AG09309 (cell line): ENCODE data around the gene ATP6V1E1.
"Not testable (repeated sequence)": the region's sequence is repeated elsewhere in the genome, so short reads cannot be mapped to it uniquely, and the experiment has no call there.

Experiments
- DNase-seq: peaks from one replicate; pipeline ENCODE4 v3.0.0-alpha.2; 2010; ENCODE audit warnings: low read depth
- H3K4me3 ChIP-seq: 2 replicates; pipeline ENCODE4 v1.5.1; 2011; ENCODE audit warnings: mild to moderate bottlenecking, low read depth, low read length, moderate library complexity; ENCODE audit not compliant: control insufficient read depth
- CTCF ChIP-seq: IDR thresholded peaks from 2 replicates; pipeline ENCODE4 v1.5.1; 2011; ENCODE audit warnings: mild to moderate bottlenecking, low read depth, low read length, inconsistent platforms; ENCODE audit not compliant: insufficient read depth, control insufficient read depth; ENCODE audit errors: missing control alignments

ATP6V1E1 gene

GRCh38 chr22:17641269-17641668, 12.7 kb upstream of the ATP6V1E1 start:
- no peak overlapping the region for H3K4me3 ChIP-seq
- no peak for DNase-seq
- TF ChIP-seq CTCF: no peak

- no peak for TF ChIP-seq CTCF
- no peak for DNase-seq
- peak overlapping the region; percentile 99 for H3K4me3 ChIP-seq
These were observed 10.7 kb upstream of the ATP6V1E1 start for GRCh38 chr22:17639247-17639741.

GRCh38 chr22:17638432-17639246, 10.1 kb upstream of the ATP6V1E1 start, which contains the start of gene BCL2L13:
Gene BCL2L13, plus strand, starts transcription at chr22:17638757. Its CDS starts 16,955 bp downstream, at chr22:17655712.
- no peak for TF ChIP-seq CTCF
- H3K4me3 ChIP-seq: peak within 1 kb of the TSS; percentile 99
- DNase-seq: no peak

- no peak for DNase-seq
- H3K4me3 ChIP-seq: peak overlapping the region; percentile 99
- peak; percentile 17 for TF ChIP-seq CTCF
These were observed 9.6 kb upstream of the ATP6V1E1 start for GRCh38 chr22:17638182-17638431.

GRCh38 chr22:17637490-17638181, 9.1 kb upstream of the ATP6V1E1 start:
- DNase-seq: no peak
- peak overlapping the region; percentile 99 for H3K4me3 ChIP-seq
- TF ChIP-seq CTCF: no peak

- H3K4me3 ChIP-seq, DNase-seq: not testable (repeated sequence)
These were observed 8.3 kb upstream of the ATP6V1E1 start for GRCh38 chr22:17636850-17637249.

GRCh38 chr22:17634696-17635095, 6.1 kb upstream of the ATP6V1E1 start:
- no peak for DNase-seq
- TF ChIP-seq CTCF: no peak
- H3K4me3 ChIP-seq: no peak overlapping the region
